GM18907 (cell line): Measurements from ENCODE around the gene TMPRSS5.
"Not testable (repeated sequence)": the region's sequence is repeated elsewhere in the genome, so short reads cannot be mapped to it uniquely, and the experiment has no call there.

ENCODE experiments used
- ATAC-seq: cut with Tn5 transposase; IDR thresholded peaks from one replicate; pipeline ENCODE4 v1.9.1; 2021; ENCODE audit warnings: mild to moderate bottlenecking, moderate library complexity; ENCODE audit not compliant: unreplicated experiment

The TMPRSS5 gene

GRCh38 chr11:113705871-113706655, at the start of gene TMPRSS5:
Gene TMPRSS5 (minus strand): TSS chr11:113706308. CDS start chr11:113706224, 84 bp downstream.
- ATAC-seq, result no peak

- no peak for ATAC-seq
Observed at GRCh38 chr11:113752932-113753331, 46.8 kb upstream of the TMPRSS5 start.

GRCh38 chr11:113736323-113736722, 30.2 kb upstream of the TMPRSS5 start:
- ATAC-seq, result no peak

DNA sequence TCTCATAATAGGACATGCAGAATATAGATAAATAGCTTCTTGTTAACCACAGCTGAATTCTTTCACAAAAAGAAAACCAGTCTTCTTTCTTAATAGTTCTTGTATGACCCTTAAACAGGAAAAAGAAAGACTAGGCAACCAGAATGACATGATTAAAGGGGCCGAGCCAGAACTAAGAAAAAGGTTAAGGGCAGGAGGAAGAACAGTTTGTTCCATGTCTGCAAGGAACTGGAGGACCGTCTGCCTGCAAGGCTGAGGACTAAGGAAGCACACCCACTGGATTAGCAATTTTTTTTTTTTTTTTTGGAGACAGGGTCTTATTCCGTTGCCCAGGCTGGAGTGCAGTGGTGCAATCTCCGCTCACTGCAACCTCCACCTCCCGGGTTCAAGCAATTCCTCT, 26.0 kb upstream of the TMPRSS5 start:
- no peak for ATAC-seq

GRCh38 chr11:113730887-113731726, 25.0 kb upstream of the TMPRSS5 start:
- no peak for ATAC-seq

GRCh38 chr11:113729456-113729855, 23.3 kb upstream of the TMPRSS5 start:
- ATAC-seq, result no peak

GRCh38 chr11:113728814-113729213, 22.7 kb upstream of the TMPRSS5 start:
- no peak for ATAC-seq

- no peak for ATAC-seq
Observed at GRCh38 chr11:113725913-113726312, 19.8 kb upstream of the TMPRSS5 start.

- no peak for ATAC-seq
Observed at GRCh38 chr11:113725407-113725806, 19.3 kb upstream of the TMPRSS5 start.

- no peak for ATAC-seq
Observed at GRCh38 chr11:113724778-113725177, 18.7 kb upstream of the TMPRSS5 start.

DNA sequence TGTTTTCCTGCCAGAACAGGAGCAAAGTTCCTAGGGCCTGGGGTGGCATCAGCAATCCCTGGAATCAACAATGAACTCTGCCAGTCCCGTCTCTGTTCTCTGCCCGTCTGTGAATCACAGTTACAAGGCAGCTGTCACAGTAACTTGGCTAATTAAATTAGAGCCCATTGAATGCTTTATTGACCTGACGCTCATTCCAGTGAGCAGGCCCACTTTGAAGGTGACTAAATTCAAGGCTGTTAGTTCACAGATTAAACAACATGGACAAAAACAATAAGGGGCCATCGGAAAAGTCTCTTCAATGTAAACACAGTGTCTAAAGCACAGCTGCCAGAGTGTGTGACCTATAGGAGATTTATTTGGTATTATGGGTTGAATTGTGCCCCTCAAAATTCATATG, 17.7 kb upstream of the TMPRSS5 start:
- ATAC-seq, result no peak

DNA sequence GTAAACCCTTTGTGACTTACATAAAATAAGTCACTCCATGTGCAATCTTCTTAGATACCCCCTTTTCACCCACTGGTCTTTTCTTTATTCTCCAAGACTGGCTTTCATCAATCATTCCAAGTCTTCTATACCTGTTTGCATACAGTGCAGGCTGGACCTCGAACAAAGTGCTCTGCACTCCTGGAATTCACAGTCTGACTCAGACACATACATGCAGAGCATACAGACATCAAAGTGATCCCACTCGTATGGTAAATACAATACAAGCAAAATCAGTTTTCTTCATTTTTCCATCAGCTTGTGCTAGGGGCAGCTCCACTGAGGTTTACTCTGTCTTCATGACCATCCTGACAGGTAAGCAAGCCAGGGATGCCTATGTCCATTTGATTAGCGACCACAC, 16.8 kb upstream of the TMPRSS5 start:
- no peak for ATAC-seq

- no peak for ATAC-seq
Observed at GRCh38 chr11:113722221-113722620, 16.1 kb upstream of the TMPRSS5 start.

- ATAC-seq, result no peak
Observed at GRCh38 chr11:113721462-113722066, 15.5 kb upstream of the TMPRSS5 start.

- not testable (repeated sequence) for ATAC-seq
Observed at GRCh38 chr11:113720478-113720877, 14.4 kb upstream of the TMPRSS5 start.

GRCh38 chr11:113715882-113716625, 9.9 kb upstream of the TMPRSS5 start:
- no peak for ATAC-seq

- ATAC-seq, result no peak
Observed at GRCh38 chr11:113715273-113715672, 9.2 kb upstream of the TMPRSS5 start.

DNA sequence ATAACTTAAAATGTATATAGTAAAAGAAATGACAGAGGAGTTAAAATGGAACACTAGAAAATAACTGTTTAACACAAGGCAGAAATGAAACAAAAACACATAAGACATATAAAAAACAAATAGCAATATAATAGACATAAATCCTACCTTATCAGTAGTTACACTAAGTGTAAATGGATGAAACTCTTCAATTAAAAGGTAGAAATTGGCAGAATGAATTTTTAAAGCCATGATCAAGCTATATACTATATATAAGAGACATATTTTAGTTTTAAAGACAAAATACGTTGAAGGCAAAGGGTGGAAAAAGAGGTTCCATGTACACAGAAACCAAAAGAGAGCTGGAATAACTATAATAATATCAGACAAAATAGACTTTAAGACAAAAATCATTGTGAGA, 4.9 kb upstream of the TMPRSS5 start:
- ATAC-seq, result no peak

DNA sequence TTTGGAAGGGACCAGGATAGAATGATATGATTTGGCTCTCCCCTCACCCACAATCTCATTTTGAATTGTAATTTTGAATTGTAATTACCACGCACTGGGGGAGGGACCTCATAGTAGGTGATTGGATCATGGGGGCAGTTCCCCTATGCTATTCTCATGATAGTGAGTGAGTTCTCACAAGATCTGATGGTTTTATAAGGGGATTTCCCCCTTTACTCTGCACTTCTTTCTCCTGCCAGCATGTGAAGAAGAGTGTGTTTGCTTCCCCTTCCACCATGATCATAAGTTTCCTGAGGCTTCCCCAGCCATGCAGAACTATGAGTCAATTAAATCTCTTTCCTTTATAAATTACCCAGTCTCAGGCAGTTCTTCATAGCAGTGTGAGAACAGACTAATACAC, 2.6 kb downstream of the TMPRSS5 start:
- ATAC-seq, result not testable (repeated sequence)

GRCh38 chr11:113701491-113701890, 4.6 kb downstream of the TMPRSS5 start:
- no peak for ATAC-seq

DNA sequence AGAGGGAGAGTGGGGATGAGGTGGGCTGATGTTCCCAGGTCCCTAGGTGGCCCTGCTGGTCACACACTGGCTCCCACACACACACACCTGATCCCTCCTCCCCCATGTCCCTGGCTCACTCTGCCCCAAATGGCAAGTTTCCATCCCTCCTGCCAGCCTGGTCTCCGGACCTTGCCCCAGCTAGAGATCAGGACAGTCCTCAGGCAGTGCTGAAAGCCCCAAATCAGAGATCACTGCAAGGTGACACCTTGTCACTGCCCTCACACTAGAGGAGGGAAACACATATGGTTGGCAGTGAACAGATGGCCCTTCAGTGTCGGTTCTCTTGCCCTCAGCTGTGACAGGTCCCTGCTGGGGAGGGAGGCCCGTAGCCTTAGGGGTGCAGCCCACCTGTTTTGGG, 7.6 kb downstream of the TMPRSS5 start:
- no peak for ATAC-seq
